DOHH2 (cell line): ENCODE measurements around the gene MED16.
A peak's percentile ranks its signal among the peaks of the same experiment; 100 is the strongest.

Source experiments
- H3F3A ChIP-seq: fragments of 200-600 bp; sonication (generic), shearing (Covaris generic); 2 replicates; pipeline ENCODE4 v1.6.0; 2016; ENCODE audit warnings: antibody characterized with exemption, mild to moderate bottlenecking; ENCODE audit not compliant: control insufficient read depth, insufficient read depth
- H3K27ac ChIP-seq: fragments of 200-600 bp; sonication (generic); 2 replicates; pipeline ENCODE4 v1.5.1; 2014; ENCODE audit warnings: low read depth, mild to moderate bottlenecking, low read length, moderate library complexity
- H3K27me3 ChIP-seq: fragments of 200-600 bp; sonication (generic); 2 replicates; pipeline ENCODE4 v1.6.1; 2014; ENCODE audit warnings: mild to moderate bottlenecking, low read length, mixed read lengths; ENCODE audit not compliant: control insufficient read depth
- H3K36me3 ChIP-seq: fragments of 200-600 bp; sonication (generic); 2 replicates; pipeline ENCODE4 v1.6.1; 2014; ENCODE audit warnings: mild to moderate bottlenecking, low read length, moderate library complexity, mixed read lengths; ENCODE audit not compliant: control insufficient read depth
- H3K4me1 ChIP-seq: fragments of 200-600 bp; sonication (generic); 2 replicates; pipeline ENCODE4 v1.6.1; 2014; ENCODE audit warnings: mild to moderate bottlenecking, low read length, mixed read lengths; ENCODE audit not compliant: control insufficient read depth
- H3K4me2 ChIP-seq: fragments of 200-600 bp; sonication (generic); 2 replicates; pipeline ENCODE4 v1.6.0; 2014; ENCODE audit warnings: mild to moderate bottlenecking, low read length, moderate library complexity
- H3K4me3 ChIP-seq: fragments of 200-600 bp; sonication (generic); 2 replicates; pipeline ENCODE4 v1.5.1; 2014; ENCODE audit warnings: mild to moderate bottlenecking, low read length, mixed read lengths
- H3K79me2 ChIP-seq: fragments of 200-600 bp; sonication (generic); 2 replicates; pipeline ENCODE4 v1.6.1; 2014; ENCODE audit warnings: mild to moderate bottlenecking, low read length, mixed read lengths; ENCODE audit not compliant: control insufficient read depth
- H3K9me2 ChIP-seq: fragments of 200-600 bp; sonication (generic); replicated peaks from 2 replicates; pipeline ENCODE4 v1.6.1; 2014; ENCODE audit warnings: mild to moderate bottlenecking, low read length, mixed read lengths; ENCODE audit not compliant: control insufficient read depth
- H3K9me3 ChIP-seq: fragments of 200-600 bp; sonication (generic); 2 replicates; pipeline ENCODE4 v1.6.1; 2014; ENCODE audit warnings: antibody characterized with exemption, low read length, mixed read lengths; ENCODE audit not compliant: control insufficient read depth, insufficient read depth
- H4K20me1 ChIP-seq: fragments of 200-600 bp; sonication (generic); 2 replicates; pipeline ENCODE4 v1.6.0; 2014; ENCODE audit warnings: low read depth, mild to moderate bottlenecking, antibody characterized with exemption, low read length, moderate library complexity; ENCODE audit not compliant: control insufficient read depth, insufficient read depth
- CTCF ChIP-seq: fragments of 200-600 bp; sonication (generic); IDR thresholded peaks from one replicate; pipeline ENCODE4 v1.5.1; 2014; ENCODE audit warnings: antibody characterized with exemption, mild to moderate bottlenecking, low read depth, low read length; ENCODE audit not compliant: poor library complexity, severe bottlenecking
- EZH2phosphoT487 ChIP-seq: fragments of 200-600 bp; sonication (generic); IDR thresholded peaks from 2 replicates; pipeline ENCODE4 v1.6.1; 2017; ENCODE audit warnings: borderline replicate concordance, mild to moderate bottlenecking, antibody characterized with exemption, low read length, moderate library complexity, mixed read lengths

Gene MED16

GRCh38 chr19:890831-891230 lies 2.2 kb downstream of the MED16 start:
- TF ChIP-seq EZH2phosphoT487 (no peak), CTCF (no peak)
- Histone ChIP-seq H3K27me3 (no peaks in the 10 kb centered on the region), H3K27ac (no peak overlapping the region), H3K4me3 (no peak overlapping the region), H3K9me2 (no peaks in the 10 kb centered on the region), H3K79me2 (peaks cover 12% of the 10 kb centered on the region), H3K9me3 (no peaks in the 10 kb centered on the region), H4K20me1 (no peaks in the 10 kb centered on the region), H3K36me3 (peaks cover 13% of the 10 kb centered on the region), H3F3A (no peaks in the 10 kb centered on the region), H3K4me2 (no peak overlapping the region), H3K4me1 (peaks cover 19% of the 10 kb centered on the region)

GRCh38 chr19:889662-890295 lies 3.2 kb downstream of the MED16 start:
- Histone ChIP-seq H3K4me2 (no peak overlapping the region), H3K4me1 (peaks cover 19% of the 10 kb centered on the region), H3K36me3 (peaks cover 13% of the 10 kb centered on the region), H3F3A (no peaks in the 10 kb centered on the region), H4K20me1 (no peaks in the 10 kb centered on the region), H3K27me3 (no peaks in the 10 kb centered on the region), H3K4me3 (no peak overlapping the region), H3K79me2 (peaks cover 12% of the 10 kb centered on the region), H3K9me2 (no peaks in the 10 kb centered on the region), H3K27ac (no peak overlapping the region), H3K9me3 (no peaks in the 10 kb centered on the region)
- TF ChIP-seq CTCF (no peak), EZH2phosphoT487 (no peak)

GRCh38 chr19:888581-889385 lies 4.2 kb downstream of the MED16 start:
- Histone ChIP-seq H3K4me2 (peak overlapping the region; percentile 16; the same call in 1 of the 2 replicates), H4K20me1 (no peaks in the 10 kb centered on the region), H3K36me3 (peaks cover 13% of the 10 kb centered on the region), H3K27me3 (no peaks in the 10 kb centered on the region), H3K27ac (no peak overlapping the region), H3K4me3 (no peak overlapping the region), H3K9me2 (no peaks in the 10 kb centered on the region), H3K4me1 (peaks cover 18% of the 10 kb centered on the region), H3F3A (no peaks in the 10 kb centered on the region), H3K79me2 (peaks cover 12% of the 10 kb centered on the region), H3K9me3 (no peaks in the 10 kb centered on the region)
- TF ChIP-seq EZH2phosphoT487 (no peak), CTCF (no peak)
